Stimulated activated CD4-positive, alpha-beta T cell treated with anti-CD3 and anti-CD28 coated beads, Interleukin-15, amount 100 ng/mL, for 1 hour (primary cell): ENCODE measurements around the gene RNF214.

ENCODE experiments used
- DNase-seq, 2 donors: peaks; one replicate each; pipeline ENCODE4 v3.0.0-alpha.2; 2020; ENCODE audit warnings: low read depth in 1 of 2, low spot score in 1 of 2

RNF214 gene

GRCh38 chr11:117279711-117280376, 47.4 kb downstream of the RNF214 start:
- no peak for DNase-seq

DNA sequence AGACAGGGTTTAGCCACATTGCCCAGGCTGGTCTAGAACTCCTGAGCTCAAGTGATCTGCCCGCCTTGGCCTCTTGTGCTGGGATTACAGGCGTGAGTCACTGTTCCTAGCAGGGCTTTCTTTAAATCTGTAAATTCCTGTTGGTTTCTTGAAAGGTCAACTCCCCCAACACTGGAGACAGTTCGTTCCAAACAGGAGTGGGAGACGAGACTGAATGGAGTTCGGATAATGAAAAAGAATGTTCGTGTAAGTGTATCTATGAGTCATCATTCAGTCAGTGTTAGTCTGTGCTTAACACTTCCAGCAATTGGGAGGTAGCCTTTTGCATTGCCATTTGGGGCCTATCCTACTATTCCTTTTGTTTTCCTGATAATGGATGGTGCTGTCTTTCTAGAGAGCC, 48.7 kb downstream of the RNF214 start:
- no peak for DNase-seq

- DNase-seq = no peak
Measured at GRCh38 chr11:117281869-117282268, 49.4 kb downstream of the RNF214 start.

GRCh38 chr11:117282956-117283355, 50.5 kb downstream of the RNF214 start:
- no peak for DNase-seq

- DNase-seq = no peak
Measured at GRCh38 chr11:117284053-117284452, 51.6 kb downstream of the RNF214 start.

DNA sequence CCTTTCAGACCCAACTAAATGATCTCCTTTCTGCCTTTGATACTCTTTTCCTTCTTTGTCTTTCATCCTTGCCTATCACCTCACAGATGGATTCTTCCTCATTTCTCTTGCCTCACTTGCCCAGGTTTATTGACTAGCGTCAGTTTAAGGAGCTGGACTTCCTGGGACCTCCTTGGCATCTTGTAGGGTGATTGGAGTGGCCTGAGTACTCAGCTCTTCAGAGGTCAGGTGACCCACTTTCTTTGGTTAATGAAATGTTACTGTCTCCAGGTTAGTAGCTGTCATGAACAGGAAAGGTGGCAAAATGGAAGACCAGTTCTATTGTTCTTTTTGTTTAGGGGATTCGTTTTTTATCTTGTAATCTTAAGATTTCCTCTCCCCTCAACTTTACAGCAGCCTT, 54.1 kb downstream of the RNF214 start:
- no peak for DNase-seq

- DNase-seq = no peak
Measured at GRCh38 chr11:117287668-117288067, 55.2 kb downstream of the RNF214 start.

DNA sequence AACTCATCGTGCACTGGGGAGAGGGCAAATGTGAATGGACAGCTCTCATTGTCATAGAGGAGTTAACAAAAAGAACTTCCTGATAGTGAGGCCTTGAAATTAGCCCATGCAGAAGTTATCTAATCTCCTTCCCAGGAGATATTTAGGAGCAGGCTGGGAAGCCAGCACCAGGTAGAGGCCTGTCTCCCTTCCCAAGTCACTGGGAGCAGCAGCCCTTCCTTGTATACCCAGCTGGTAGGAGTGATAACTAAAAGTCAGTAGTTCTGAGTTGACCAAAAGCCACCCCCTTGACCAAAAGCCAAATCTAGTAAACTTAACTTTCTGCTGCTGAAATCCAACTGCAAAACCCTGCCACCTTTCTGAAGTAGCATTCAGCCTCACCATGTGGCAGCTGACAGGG, 57.3 kb downstream of the RNF214 start:
- no peak for DNase-seq

DNA sequence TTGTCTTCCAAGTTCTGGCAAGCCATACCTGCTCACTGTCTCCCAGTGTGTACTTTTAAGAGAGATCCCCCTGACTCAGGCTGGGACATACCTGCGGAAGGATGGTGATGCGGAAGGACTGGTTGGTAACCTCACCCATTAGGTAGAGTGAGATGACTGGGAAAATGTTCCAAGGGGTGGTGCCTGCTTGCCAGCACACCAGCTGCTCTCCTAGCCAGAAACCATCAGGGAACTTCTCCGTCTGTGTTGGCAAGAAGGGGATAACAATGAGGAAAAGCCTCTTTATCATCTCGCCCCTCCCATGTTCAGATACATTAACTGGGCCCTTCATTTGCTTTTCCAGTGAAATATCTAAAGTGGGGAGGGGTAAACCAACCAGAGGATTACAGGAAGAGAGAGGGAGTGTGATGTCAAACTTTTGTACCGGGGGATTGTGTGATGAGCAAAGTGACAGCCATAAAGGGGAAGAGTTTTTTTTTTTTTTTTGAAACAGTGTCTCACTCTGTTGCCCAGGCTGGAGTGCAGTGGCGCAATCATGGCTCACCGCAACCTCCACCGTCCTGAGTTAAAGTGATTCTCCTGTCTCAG, 58.4 kb downstream of the RNF214 start, which contains the start of gene BACE1-AS:
TSS of gene BACE1-AS (plus strand) at position 538 of the 588 bp plus-strand sequence.
- no peak for DNase-seq

DNA sequence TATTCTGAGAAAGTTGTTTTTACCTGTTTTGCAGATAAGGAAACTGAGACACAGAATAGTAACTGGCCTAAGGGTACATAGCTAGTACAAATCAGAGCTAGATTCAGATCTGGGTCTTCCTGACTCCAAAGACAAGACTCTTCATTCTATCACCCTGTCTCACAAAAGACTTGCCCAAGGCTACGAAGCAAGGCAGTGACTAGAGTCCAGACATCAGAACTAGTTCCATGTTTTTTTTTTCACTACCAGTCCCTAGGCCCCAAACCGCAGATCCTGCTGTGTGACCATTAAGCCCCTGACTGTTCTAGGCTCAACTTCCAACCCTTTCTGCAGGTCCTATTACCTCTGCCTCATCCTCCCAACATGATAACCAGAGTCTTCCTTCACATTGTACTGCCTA, 60.1 kb downstream of the RNF214 start:
- DNase-seq = no peak

- no peak for DNase-seq
Measured at GRCh38 chr11:117295438-117296137, 63.1 kb downstream of the RNF214 start.

- no peak for DNase-seq
Measured at GRCh38 chr11:117296881-117297280, 64.4 kb downstream of the RNF214 start.

DNA sequence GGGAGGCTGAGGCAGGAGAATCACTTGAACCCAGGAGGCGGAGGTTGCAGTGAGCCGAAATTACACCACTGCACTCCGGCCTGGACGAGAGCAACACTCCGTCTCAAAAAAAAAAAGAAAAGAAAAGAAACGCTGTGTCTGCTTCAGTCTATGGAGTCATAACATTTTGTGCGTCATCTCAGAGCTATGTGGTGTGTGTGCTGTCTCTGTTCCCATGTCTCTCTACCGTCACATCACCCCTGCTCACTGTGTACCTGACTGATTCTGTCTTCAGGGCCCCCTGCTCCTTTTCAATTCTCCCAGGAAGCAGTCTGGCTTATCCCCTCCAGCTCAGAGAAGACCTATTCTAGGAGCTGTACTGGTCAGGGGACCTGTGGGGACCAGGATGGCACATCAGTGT, 65.7 kb downstream of the RNF214 start:
- no peak for DNase-seq

DNA sequence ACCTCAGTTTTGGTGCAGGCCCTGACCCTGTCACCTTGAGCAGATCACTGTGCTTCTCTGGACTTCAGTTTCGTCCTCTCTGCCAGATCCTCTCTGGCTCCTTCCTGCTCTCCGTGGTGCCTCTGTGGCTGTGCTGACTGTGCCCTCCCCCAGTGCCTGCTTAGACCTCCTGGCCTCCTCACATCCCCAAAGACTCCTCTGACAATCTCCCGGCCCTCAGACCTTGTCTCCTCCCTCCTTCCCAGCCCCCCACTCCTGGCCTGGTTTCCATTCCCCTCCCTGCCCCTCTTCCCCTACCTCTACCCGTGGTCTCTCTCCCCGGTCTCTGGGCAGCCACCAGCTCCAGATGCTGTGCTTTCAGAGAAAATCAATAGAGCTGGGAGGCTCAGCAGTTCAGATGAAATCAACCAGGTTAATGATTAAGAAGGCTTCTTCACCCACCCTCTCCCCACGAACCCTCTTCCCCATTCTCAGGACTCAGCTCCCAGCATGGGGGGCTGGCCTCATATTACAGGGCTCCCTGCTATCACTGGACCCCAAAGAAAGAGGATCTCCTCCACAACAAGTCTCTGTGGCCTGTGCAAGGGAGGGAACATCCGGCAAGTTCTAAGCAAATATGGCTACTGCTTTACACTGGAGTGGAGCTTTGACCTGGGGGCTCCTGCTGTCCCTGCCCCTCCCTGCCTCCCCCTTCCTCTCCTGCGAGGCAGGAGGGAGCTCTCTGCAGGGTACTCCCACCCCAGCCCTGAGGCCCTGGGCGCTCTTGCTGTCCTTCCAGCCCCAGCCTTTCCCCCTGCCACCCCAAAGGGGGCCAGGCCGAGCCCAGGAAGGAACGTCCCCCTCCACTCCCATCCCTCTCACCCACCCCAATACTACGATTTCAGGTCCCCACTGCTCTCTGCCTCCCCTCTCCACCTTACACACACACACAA, 67.1 kb downstream of the RNF214 start:
- DNase-seq = no peak

GRCh38 chr11:117300283-117300663, 67.8 kb downstream of the RNF214 start:
- DNase-seq = no peak

DNA sequence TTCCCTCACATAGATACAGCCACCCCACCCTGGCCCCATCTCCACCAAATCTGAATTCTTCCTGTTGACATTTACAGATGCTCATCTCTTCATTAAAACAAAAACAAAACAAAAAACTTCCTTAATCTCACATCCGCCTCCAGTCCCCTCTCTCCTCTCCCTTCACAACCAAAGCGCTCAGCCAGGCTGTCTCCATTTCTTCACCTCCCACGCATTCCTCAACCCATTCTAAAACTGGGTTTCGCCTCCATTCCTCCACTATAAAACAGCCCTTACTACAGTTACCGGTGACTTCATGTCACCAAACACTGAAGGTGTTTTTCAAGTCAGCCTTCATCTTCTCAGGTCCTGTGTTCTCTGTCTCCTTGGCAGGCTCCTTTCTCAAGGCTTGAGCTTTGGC, 68.3 kb downstream of the RNF214 start:
- no peak for DNase-seq

DNA sequence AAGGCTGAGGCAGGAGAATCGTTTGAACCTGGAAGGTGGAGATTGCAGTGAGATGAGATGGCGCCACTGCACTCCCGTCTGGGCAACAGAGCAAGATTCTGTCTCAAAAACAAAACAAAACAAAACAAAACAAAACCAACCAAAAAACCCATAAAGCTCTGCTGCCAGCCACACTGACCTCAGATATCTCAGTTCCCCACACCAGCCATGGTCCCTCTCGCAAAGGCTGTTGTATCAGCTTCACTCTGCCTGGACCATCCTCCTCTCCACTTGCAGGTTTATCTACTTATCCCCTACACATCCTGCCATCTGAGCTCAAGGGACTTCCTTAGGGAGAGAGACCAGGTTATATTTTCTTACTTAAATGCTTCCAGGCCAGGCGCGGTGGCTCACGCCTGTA, 69.8 kb downstream of the RNF214 start:
- DNase-seq = no peak

- DNase-seq = no peak
Measured at GRCh38 chr11:117303101-117303500, 70.6 kb downstream of the RNF214 start.

DNA sequence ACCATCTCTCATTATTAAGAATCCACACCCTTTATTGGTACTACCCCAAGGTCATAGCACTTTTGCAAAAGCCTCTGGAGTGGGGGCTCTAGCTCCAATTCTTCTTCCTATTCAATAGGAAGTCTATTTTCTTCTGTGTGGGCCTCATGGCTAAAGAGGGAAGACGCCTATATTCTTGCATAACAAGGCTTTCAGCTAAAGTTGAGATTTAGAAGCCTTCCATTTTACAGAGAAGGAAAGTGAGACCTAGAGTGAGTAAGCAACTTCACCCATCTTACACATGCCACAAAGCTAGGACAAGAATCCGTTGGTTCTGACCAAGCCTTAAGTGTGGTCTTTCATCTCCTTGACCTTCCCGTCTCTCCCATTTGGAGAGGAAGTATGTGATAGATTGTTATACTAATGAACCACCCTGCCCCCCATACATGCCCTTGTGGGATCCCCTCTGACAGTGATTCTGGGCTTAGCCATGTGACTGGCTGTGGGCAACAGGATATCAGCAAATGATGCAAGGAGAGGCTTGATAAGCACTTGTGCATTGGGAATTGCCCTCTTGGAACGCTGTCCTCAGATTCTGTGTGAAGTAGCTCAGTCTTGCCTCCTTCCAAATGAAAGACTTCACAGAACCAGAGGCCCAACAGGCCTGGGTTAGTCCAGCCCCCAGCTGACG, 71.3 kb downstream of the RNF214 start:
- DNase-seq = no peak

- no peak for DNase-seq
Measured at GRCh38 chr11:117305145-117305544, 72.7 kb downstream of the RNF214 start.

DNA sequence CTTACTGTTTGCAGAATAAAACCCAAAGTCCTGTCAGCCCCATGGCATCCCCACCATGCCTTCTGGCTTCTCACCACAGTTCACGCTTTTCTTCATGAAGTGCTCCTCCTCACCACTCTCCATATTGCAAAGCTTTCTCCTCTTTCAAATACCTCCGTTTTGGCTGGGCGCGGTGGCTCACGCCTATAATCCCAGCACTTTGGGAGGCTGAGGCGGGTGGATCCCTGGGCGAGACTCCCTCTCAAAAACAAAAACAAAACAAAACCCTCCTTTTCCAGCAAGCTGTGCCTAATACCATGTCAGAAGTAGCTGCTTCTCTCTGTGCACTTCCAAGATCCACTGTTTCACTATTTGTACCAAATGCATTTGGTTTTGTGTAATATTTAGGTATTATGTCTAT, 76.8 kb downstream of the RNF214 start:
- DNase-seq = no peak
